PC-9 (cell line): ENCODE data around the gene NAV3. TPM values are rescaled to one million over a fixed set of nuclear protein-coding genes. Genes with fewer than 3 reads are reported as not detected.

ENCODE experiments used
- BruUV-seq: library from RNA; stranded (reverse); fragments of 400-500 nt; replicated peaks from 2 replicates; lab custom pipeline; 2021; lab: Mats Ljungman, UMichigan
- CTCF ChIA-PET: fragments of 300-600 bp; sonication (Branson Sonifier 250); formaldehyde crosslinking; loops from one replicate; lab custom pipeline; 2022; ENCODE audit warnings: antibody characterized with exemption; lab: Charles Lee
- POLR2A ChIA-PET: fragments of 300-600 bp; sonication (Branson Sonifier 250); formaldehyde crosslinking; loops from one replicate; lab custom pipeline; 2022; ENCODE audit warnings: antibody characterized with exemption; ENCODE audit not compliant: unreplicated experiment; lab: Charles Lee
- DNase-seq, 2 experiments: peaks; one replicate each; pipeline versions ENCODE4 v3.0.0 to v3.0.0-alpha.2; 2015 to 2022; ENCODE audit warnings: mixed read lengths in 1 of 2
- H2AFZ ChIP-seq: fragments of 200-600 bp; sonication (generic); 2 replicates; pipeline ENCODE4 v1.8.1; 2017; ENCODE audit warnings: antibody characterized with exemption
- H3F3A ChIP-seq: fragments of 200-600 bp; sonication (generic); 2 replicates; pipeline ENCODE4 v1.8.1; 2017; ENCODE audit warnings: antibody characterized with exemption, mild to moderate bottlenecking, low read depth; ENCODE audit not compliant: insufficient read depth
- H3K27ac ChIP-seq: fragments of 200-600 bp; sonication (generic); 2 replicates; pipeline ENCODE4 v1.6.1; 2016; ENCODE audit warnings: mixed run types
- H3K27me3 ChIP-seq: fragments of 200-600 bp; sonication (generic); 2 replicates; pipeline ENCODE4 v1.6.1; 2016; ENCODE audit warnings: low read depth, mixed run types; ENCODE audit not compliant: insufficient read depth
- H3K36me3 ChIP-seq: fragments of 200-600 bp; sonication (generic); 2 replicates; pipeline ENCODE4 v1.6.1; 2016; ENCODE audit warnings: low read depth, mixed run types
- H3K4me1 ChIP-seq: fragments of 200-600 bp; sonication (generic); replicated peaks from 2 replicates; pipeline ENCODE4 v1.6.1; 2016; ENCODE audit warnings: mixed run types; ENCODE audit not compliant: insufficient read depth
- H3K4me2 ChIP-seq: fragments of 200-600 bp; sonication (generic); 2 replicates; pipeline ENCODE4 v1.6.1; 2017; ENCODE audit warnings: mixed run types
- H3K4me3 ChIP-seq: fragments of 200-600 bp; sonication (generic); 2 replicates; pipeline ENCODE4 v1.6.1; 2016; ENCODE audit warnings: mixed run types
- H3K79me2 ChIP-seq: fragments of 200-600 bp; sonication (generic); 2 replicates; pipeline ENCODE4 v1.6.1; 2017; ENCODE audit warnings: low read depth, mixed run types
- H3K9me2 ChIP-seq: fragments of 200-600 bp; sonication (generic); 2 replicates; pipeline ENCODE4 v1.8.1; 2017; ENCODE audit warnings: mild to moderate bottlenecking; ENCODE audit not compliant: insufficient read depth
- H3K9me3 ChIP-seq: fragments of 200-600 bp; sonication (generic); 2 replicates; pipeline ENCODE4 v1.8.1; 2016; ENCODE audit warnings: low read depth; ENCODE audit not compliant: insufficient read depth
- H4K20me1 ChIP-seq: fragments of 200-600 bp; sonication (generic); 2 replicates; pipeline ENCODE4 v1.8.1; 2017; ENCODE audit not compliant: insufficient read depth
- EZH2 ChIP-seq: fragments of 200-600 bp; sonication (generic); IDR thresholded peaks from 2 replicates; pipeline ENCODE4 v1.8.0; 2017; ENCODE audit warnings: antibody characterized with exemption, low read depth
- intact Hi-C: fragments of 100-400 bp; cut with micrococcal nuclease; formaldehyde crosslinking; loops from one replicate; pipeline ENCODE4 v1.10.0; 2022; ENCODE audit not compliant: unreplicated experiment
- total RNA-seq: library from RNA; stranded (reverse); gene quantifications from 2 replicates; pipeline ENCODE4 v1.2.3, GENCODE V29; 2021
- TF ChIP-seq, protein P1 (sequence below): fragments of 200-600 bp; sonication (generic); conservative IDR thresholded peaks from 2 replicates; pipeline ENCODE4 v1.6.1; 2017; ENCODE audit warnings: mixed run types, antibody characterized with exemption, mild to moderate bottlenecking, moderate library complexity

NAV3 gene
- total RNA-seq, 1 experiment from 2014 or later: 13.6 TPM

DNA sequence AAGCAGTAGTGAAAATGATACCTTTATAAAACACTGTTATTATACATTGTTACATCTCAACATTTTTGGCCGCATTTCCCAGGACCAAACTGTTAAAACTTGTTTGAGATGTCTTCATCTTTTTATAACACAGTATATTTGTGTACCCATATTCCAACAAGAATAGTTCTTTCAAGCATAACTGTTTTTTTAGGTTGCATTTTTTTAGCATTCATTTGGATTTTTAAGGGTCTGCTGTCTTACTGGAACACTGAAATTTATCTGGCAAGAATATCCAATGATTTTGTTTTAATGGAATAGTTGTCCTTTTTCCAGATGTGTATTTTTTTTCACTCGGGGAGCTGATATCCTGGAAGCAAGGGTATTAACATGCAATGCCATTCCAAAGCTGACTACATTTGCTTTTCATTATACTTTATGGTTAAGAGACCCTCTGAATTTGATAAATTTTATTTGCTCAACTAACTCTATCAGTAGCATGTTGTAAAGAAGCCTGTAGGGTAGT, 8.9 kb upstream of the NAV3 start:
- no TSS peak for BruUV-seq
- H3K4me3 ChIP-seq: no peak overlapping the region
- H3K9me3 ChIP-seq: no peaks in the 10 kb centered on the region
- H3K36me3 ChIP-seq: no peaks in the 10 kb centered on the region
- no peak overlapping the region for H2AFZ ChIP-seq
- DNase-seq: no peak
- CTCF ChIA-PET: no interaction called here
- TF ChIP-seq, protein P1, sequence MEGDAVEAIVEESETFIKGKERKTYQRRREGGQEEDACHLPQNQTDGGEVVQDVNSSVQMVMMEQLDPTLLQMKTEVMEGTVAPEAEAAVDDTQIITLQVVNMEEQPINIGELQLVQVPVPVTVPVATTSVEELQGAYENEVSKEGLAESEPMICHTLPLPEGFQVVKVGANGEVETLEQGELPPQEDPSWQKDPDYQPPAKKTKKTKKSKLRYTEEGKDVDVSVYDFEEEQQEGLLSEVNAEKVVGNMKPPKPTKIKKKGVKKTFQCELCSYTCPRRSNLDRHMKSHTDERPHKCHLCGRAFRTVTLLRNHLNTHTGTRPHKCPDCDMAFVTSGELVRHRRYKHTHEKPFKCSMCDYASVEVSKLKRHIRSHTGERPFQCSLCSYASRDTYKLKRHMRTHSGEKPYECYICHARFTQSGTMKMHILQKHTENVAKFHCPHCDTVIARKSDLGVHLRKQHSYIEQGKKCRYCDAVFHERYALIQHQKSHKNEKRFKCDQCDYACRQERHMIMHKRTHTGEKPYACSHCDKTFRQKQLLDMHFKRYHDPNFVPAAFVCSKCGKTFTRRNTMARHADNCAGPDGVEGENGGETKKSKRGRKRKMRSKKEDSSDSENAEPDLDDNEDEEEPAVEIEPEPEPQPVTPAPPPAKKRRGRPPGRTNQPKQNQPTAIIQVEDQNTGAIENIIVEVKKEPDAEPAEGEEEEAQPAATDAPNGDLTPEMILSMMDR: no peak
- no peak for TF ChIP-seq EZH2
- no peak overlapping the region for H3K4me2 ChIP-seq
- intact Hi-C loops: no loop called here
- H3K79me2 ChIP-seq: no peaks in the 10 kb centered on the region
- no peaks in the 10 kb centered on the region for H4K20me1 ChIP-seq
- H3K9me2 ChIP-seq: no peaks in the 10 kb centered on the region
- H3K27me3 ChIP-seq: no peaks in the 10 kb centered on the region
- POLR2A ChIA-PET: no interaction called here
- no peak overlapping the region for H3K27ac ChIP-seq
- no peaks in the 10 kb centered on the region for H3F3A ChIP-seq
- no peaks in the 10 kb centered on the region for H3K4me1 ChIP-seq

DNA sequence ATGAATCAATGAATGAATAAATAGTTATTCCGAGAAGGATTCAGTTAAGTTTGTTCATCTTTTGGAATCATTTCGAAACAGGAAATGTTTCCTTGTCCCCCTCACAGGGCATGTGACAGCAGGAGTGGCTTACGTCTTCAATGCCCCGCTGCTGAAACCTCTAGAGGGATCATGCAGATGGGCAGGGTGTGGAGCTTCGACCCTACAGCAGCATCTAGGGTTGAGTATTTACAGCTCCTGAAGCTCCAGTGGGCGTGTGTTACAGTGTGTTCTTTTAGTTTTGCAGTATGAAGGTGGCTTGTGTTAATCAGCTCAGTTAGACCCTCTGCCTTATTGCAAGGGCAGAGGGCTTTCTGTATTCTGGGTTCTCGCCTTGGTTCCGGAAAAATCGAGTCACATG, 2.6 kb downstream of the NAV3 start:
- H2AFZ ChIP-seq: no peak overlapping the region
- intact Hi-C loops: no loop called here
- H3K27ac ChIP-seq: no peak overlapping the region
- H3K27me3 ChIP-seq: no peaks in the 10 kb centered on the region
- H4K20me1 ChIP-seq: no peaks in the 10 kb centered on the region
- no peaks in the 10 kb centered on the region for H3K9me2 ChIP-seq
- H3F3A ChIP-seq: no peaks in the 10 kb centered on the region
- no peaks in the 10 kb centered on the region for H3K4me1 ChIP-seq
- no peak for TF ChIP-seq EZH2
- TF ChIP-seq, protein P1: no peak
- DNase-seq: no peak
- H3K4me3 ChIP-seq: no peak overlapping the region
- no peaks in the 10 kb centered on the region for H3K36me3 ChIP-seq
- no peaks in the 10 kb centered on the region for H3K79me2 ChIP-seq
- ChIA-PET CTCF (no interaction called here), POLR2A (no interaction called here)
- H3K9me3 ChIP-seq: no peaks in the 10 kb centered on the region
- BruUV-seq: no TSS peak
- H3K4me2 ChIP-seq: no peak overlapping the region

DNA sequence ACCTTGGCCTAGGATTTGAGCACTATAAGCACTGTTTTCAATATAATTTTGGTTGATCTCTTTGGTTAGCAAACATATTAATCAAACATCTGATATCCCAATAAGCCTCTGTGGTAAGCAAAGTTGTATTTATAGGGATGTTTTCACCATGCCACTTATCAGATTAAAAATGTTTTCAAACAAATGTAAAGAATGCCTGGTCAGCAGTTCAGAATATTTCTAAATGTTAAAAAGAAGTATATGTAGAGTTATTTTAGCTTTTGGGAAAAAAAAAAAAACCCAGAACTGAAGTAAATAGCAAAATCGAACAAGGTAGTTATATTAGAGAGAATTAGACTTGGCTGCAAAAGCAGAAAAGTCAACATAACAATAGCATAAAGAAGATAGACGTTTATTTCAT, 3.9 kb downstream of the NAV3 start:
- Histone ChIP-seq H3K9me2 (no peaks in the 10 kb centered on the region), H4K20me1 (no peaks in the 10 kb centered on the region), H3K4me2 (no peak overlapping the region), H3K27ac (no peak overlapping the region), H3K27me3 (no peaks in the 10 kb centered on the region), H3F3A (no peaks in the 10 kb centered on the region), H3K36me3 (no peaks in the 10 kb centered on the region), H2AFZ (no peak overlapping the region), H3K4me1 (no peaks in the 10 kb centered on the region), H3K79me2 (no peaks in the 10 kb centered on the region), H3K4me3 (no peak overlapping the region), H3K9me3 (no peaks in the 10 kb centered on the region)
- no TSS peak for BruUV-seq
- intact Hi-C loops: no loop called here
- POLR2A ChIA-PET: no interaction called here
- CTCF ChIA-PET: no interaction called here
- no peak for TF ChIP-seq EZH2
- TF ChIP-seq, protein P1: no peak
- DNase-seq: no peak
